HEK293T (cell line): ENCODE measurements around the gene DST.
"Not testable (repeated sequence)": the region's sequence is repeated elsewhere in the genome, so short reads cannot be mapped to it uniquely, and the experiment has no call there.

Source experiments
- CTCF ChIA-PET: fragments of 350-600 bp; formaldehyde crosslinking; extraction: SDS; loops from one replicate; lab custom pipeline; 2021; ENCODE audit warnings: antibody characterized with exemption, inconsistent platforms; lab: Yijun Ruan, JAX
- POLR2A ChIA-PET: fragments of 350-600 bp; formaldehyde crosslinking; extraction: SDS; loops from one replicate; lab custom pipeline; 2020; ENCODE audit warnings: antibody characterized with exemption, inconsistent platforms; lab: Yijun Ruan, JAX
- DNase-seq: peaks from one replicate; pipeline ENCODE4 v3.0.0; 2012; ENCODE audit warnings: mixed read lengths; ENCODE audit errors: extremely low spot score
- ARNT ChIP-seq: fragments of 450-650 bp; IDR thresholded peaks from 2 replicates; pipeline ENCODE4 v1.6.1; 2017; ENCODE audit warnings: mild to moderate bottlenecking
- BHLHE40 ChIP-seq: fragments of 450-650 bp; IDR thresholded peaks from 2 replicates; pipeline ENCODE4 v1.6.1; 2016; ENCODE audit warnings: mild to moderate bottlenecking, moderate library complexity, borderline replicate concordance
- CTBP1 ChIP-seq: fragments of 450-650 bp; IDR thresholded peaks from 2 replicates; pipeline ENCODE4 v1.6.1; 2016; ENCODE audit warnings: borderline replicate concordance
- ELF4 ChIP-seq: fragments of 450-650 bp; IDR thresholded peaks from 2 replicates; pipeline ENCODE4 v1.6.1; 2017; ENCODE audit warnings: antibody characterized with exemption
- FOXA1 ChIP-seq: fragments of 450-650 bp; IDR thresholded peaks from 2 replicates; pipeline ENCODE4 v1.6.1; 2016; ENCODE audit warnings: mild to moderate bottlenecking
- FOXK2 ChIP-seq: fragments of 450-650 bp; IDR thresholded peaks from 2 replicates; pipeline ENCODE4 v1.6.1; 2016; ENCODE audit warnings: mild to moderate bottlenecking
- FOXM1 ChIP-seq: fragments of 450-650 bp; IDR thresholded peaks from 2 replicates; pipeline ENCODE4 v1.6.1; 2017; ENCODE audit warnings: mild to moderate bottlenecking, borderline replicate concordance
- HDGF ChIP-seq: fragments of 450-650 bp; IDR thresholded peaks from 2 replicates; pipeline ENCODE4 v1.6.1; 2017; ENCODE audit warnings: antibody characterized with exemption, borderline replicate concordance
- L3MBTL2 ChIP-seq: fragments of 450-650 bp; conservative IDR thresholded peaks from 2 replicates; pipeline ENCODE4 v1.6.1; 2016; ENCODE audit warnings: mild to moderate bottlenecking
- LEF1 ChIP-seq: fragments of 450-650 bp; IDR thresholded peaks from 2 replicates; pipeline ENCODE4 v1.6.1; 2017; ENCODE audit warnings: mild to moderate bottlenecking, borderline replicate concordance
- NFRKB ChIP-seq: fragments of 450-650 bp; IDR thresholded peaks from 2 replicates; pipeline ENCODE4 v1.6.1; 2016; ENCODE audit warnings: mild to moderate bottlenecking, moderate library complexity
- SP1 ChIP-seq: fragments of 450-650 bp; IDR thresholded peaks from 2 replicates; pipeline ENCODE4 v1.6.1; 2017
- SUZ12 ChIP-seq: fragments of 450-650 bp; IDR thresholded peaks from 2 replicates; pipeline ENCODE4 v1.6.1; 2016; ENCODE audit warnings: mild to moderate bottlenecking
- TARDBP ChIP-seq: fragments of 450-650 bp; IDR thresholded peaks from 2 replicates; pipeline ENCODE4 v1.6.1; 2016
- ZNF384 ChIP-seq: fragments of 450-650 bp; IDR thresholded peaks from 2 replicates; pipeline ENCODE4 v1.6.1; 2016
- TF ChIP-seq, protein P1 (sequence below): fragments of 450-650 bp; IDR thresholded peaks from 2 replicates; pipeline ENCODE4 v1.6.1; 2016

DST gene

DNA sequence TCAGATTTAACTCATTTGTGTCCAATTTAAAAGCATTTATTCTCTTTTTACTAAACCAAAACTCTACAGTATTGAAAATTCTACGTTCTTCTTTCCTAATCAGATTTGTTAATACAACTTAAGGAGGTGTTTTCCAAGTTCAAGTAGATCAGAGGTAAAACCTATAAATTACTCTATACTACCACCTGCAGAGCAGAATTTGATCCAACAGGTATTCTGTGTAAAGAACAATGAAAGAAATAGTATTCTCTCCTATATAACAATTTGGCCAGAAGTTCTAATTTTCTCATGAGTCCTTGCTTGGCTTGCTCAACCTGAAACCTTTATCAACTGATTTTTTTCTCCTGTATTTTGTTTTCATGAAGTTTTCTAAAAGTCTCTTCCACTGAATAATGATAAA, 28.5 kb upstream of the DST start:
- no peak for TF ChIP-seq LEF1
- TF ChIP-seq BHLHE40 = no peak
- TF ChIP-seq FOXA1 = no peak
- ChIA-PET POLR2A (no interaction called here), CTCF (interaction anchor here (0.7 kb wide), 1 partner anchor 26 kb away, joined by 3 read pairs; no protein-coding TSS in a partner anchor)
- no peak for DNase-seq

DNA sequence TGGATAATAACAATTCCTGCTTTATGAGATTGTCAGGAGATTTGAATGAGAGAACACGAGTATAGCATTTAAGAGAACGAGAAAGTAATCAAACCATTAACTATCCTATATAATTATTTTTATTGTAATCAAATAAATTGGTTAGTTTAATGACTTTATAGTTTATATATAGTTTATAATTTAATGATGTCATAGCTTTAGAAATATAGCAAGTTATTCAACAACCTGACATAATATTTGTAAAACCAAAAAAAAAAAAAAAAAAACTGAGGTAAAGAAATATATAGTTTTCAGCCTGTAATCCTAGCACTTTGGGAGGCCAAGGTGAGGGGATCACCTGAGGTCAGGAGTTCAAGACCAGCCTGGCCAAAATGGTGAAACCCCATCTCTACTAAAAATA, 26.4 kb upstream of the DST start:
- ChIA-PET POLR2A (no interaction called here), CTCF (interaction anchor here (0.7 kb wide), 1 partner anchor 16 kb away, joined by 3 read pairs; no protein-coding TSS in a partner anchor)
- no peak for DNase-seq
- TF ChIP-seq, protein P1, sequence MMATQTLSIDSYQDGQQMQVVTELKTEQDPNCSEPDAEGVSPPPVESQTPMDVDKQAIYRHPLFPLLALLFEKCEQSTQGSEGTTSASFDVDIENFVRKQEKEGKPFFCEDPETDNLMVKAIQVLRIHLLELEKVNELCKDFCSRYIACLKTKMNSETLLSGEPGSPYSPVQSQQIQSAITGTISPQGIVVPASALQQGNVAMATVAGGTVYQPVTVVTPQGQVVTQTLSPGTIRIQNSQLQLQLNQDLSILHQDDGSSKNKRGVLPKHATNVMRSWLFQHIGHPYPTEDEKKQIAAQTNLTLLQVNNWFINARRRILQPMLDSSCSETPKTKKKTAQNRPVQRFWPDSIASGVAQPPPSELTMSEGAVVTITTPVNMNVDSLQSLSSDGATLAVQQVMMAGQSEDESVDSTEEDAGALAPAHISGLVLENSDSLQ = no peak
- no peak for TF ChIP-seq FOXA1
- no peak for TF ChIP-seq ELF4
- no peak for TF ChIP-seq TARDBP
- no peak for TF ChIP-seq SUZ12
- no peak for TF ChIP-seq FOXK2
- TF ChIP-seq ZNF384 = no peak
- TF ChIP-seq L3MBTL2 = no peak
- no peak for TF ChIP-seq CTBP1
- TF ChIP-seq NFRKB = no peak

DNA sequence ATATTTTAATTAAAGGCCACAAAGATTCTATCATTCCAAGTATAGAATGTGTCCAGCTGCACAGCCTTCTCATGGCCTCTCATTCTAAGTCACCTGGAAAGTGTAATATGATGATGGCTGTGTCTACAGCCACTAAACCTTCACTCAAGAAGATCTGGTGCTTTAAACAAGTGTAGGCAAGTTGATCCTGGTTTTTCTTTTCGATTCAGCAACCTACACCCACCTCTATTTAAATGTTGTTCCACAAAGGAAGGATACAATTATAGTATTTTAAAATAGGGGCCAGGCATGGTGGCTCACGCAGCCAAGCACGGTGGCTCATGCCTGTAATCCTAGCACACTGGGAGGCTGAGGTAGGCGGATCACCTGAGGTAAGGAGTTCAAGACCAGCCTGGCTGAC, 25.5 kb upstream of the DST start:
- CTCF ChIA-PET = interaction anchor here (0.6 to 0.7 kb wide), 2 partner anchors 31 to 52 kb away, joined by 3 to 4 read pairs; no protein-coding TSS in a partner anchor

DNA sequence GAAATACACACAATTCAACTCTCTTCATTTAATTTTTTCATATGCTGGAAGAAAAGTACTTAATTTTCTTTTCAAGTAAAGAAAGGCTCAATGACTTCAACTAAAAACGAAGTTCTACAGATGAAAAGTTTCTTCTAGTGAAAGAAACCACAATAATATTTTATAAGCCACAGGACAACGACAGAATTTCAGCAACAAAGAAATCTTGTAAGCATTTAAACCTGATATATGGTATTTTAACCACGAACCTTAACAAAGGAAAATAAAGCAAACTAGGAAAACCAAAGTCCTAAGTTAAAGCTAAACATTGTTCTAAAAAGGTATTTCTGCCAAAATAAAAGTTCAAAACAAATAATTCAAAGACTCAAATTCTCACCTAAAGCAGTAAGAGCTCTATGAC, 24.6 kb upstream of the DST start:
- CTCF ChIA-PET = no interaction called here
- POLR2A ChIA-PET = interaction anchor here (0.7 kb wide), 1 partner anchor 379 kb away, joined by 3 read pairs; the partner anchor contains the start of gene KIAA1586
- TF ChIP-seq FOXM1 (no peak), ZNF384 (no peak), FOXK2 (no peak), CTBP1 (no peak), TARDBP (no peak), SUZ12 (no peak), SP1 (no peak), BHLHE40 (no peak), ARNT (no peak), HDGF (no peak), L3MBTL2 (no peak), NFRKB (no peak), FOXA1 (no peak), ELF4 (no peak), LEF1 (no peak)
- TF ChIP-seq, protein P1 = no peak
- DNase-seq = no peak

More for the DNA sequence above, 25.5 kb upstream of the DST start:
- no peak for DNase-seq
- TF ChIP-seq FOXM1 = no peak
- TF ChIP-seq ZNF384 = no peak
- TF ChIP-seq LEF1 = no peak
- no peak for TF ChIP-seq ELF4
- no peak for TF ChIP-seq NFRKB
- no peak for TF ChIP-seq CTBP1
- no peak for TF ChIP-seq TARDBP
- no peak for TF ChIP-seq SUZ12
- TF ChIP-seq FOXK2 = no peak
- no peak for TF ChIP-seq FOXA1
- TF ChIP-seq L3MBTL2 = no peak
- no peak for TF ChIP-seq SP1
- no peak for TF ChIP-seq HDGF
- TF ChIP-seq, protein P1 = no peak
- TF ChIP-seq ARNT = no peak
- no peak for TF ChIP-seq BHLHE40
- POLR2A ChIA-PET = no interaction called here

DNA sequence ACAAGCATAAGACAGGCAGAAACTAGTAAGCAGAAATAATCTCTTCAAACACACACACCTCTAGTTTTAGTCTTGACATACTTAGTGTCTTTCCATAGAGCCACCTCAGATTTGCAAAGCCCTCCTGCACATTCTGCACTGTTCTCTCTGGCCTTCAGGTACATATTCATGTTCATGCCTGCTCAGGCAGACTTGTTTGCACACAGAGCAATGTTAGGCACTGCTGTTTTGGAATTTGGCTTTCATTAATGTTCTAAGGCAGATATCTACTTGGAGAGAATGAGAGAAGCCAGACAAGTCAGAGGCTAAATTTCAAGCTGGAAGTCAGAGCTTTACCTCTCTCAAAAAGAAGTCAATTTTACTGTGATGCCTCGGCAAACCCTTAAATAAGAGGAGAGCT, 21.3 kb upstream of the DST start:
- CTCF ChIA-PET = no interaction called here
- TF ChIP-seq L3MBTL2 = no peak
- no peak for TF ChIP-seq SUZ12
- TF ChIP-seq, protein P1 = no peak
- no peak for TF ChIP-seq ARNT
- TF ChIP-seq HDGF = no peak
- TF ChIP-seq FOXM1 = no peak
- TF ChIP-seq ELF4 = no peak
- no peak for TF ChIP-seq CTBP1
- no peak for TF ChIP-seq FOXK2
- no peak for TF ChIP-seq SP1
- no peak for TF ChIP-seq ZNF384
- no peak for TF ChIP-seq LEF1
- TF ChIP-seq TARDBP = no peak
- TF ChIP-seq BHLHE40 = no peak
- TF ChIP-seq NFRKB = no peak
- TF ChIP-seq FOXA1 = no peak
- no peak for DNase-seq
- POLR2A ChIA-PET = no interaction called here

DNA sequence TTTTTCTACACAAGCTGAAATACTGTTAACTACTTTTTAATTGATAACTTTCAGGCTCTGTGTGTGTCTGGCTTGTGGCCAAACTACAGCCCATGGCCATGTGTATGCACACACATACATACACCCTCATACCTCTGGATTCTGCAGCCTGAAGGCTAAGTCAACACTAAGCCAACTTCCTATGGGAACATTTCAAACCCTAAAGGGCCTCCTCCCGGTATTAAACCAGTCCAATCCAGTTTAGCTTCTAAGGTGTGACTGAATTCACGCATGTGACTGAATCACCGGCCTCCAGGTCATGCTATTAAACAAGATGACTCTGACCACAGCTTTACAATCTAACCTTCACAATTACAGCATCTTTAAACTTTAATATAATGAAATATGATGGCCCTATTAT, 20.7 kb upstream of the DST start:
- ChIA-PET CTCF (no interaction called here), POLR2A (no interaction called here)
- TF ChIP-seq SP1 (no peak), ARNT (no peak), LEF1 (no peak), CTBP1 (no peak), BHLHE40 (no peak), FOXM1 (no peak), HDGF (no peak)
- no peak for DNase-seq

DNA sequence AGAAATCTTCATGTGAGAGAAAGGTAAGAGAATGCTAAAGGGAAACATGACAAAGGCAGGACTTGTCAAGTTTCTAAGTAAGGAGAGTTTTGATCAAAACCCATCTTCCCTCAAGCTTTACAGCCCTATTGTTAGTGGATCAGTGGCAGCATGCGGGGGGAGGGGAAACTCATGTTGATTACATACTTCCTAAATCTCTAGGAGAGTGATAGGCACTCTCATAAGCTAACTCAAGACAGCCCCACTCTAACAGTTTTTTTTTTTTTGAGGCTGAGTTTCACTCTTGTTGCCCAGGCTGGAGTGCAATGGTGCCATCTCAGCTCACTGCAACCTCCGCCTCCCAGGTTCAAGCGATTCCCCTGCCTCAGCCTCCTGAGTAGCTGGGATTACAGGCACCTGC, 18.6 kb upstream of the DST start:
- CTCF ChIA-PET = interaction anchor here (0.8 kb wide), 1 partner anchor 24 kb away, joined by 5 read pairs; no protein-coding TSS in a partner anchor
- DNase-seq, POLR2A ChIA-PET: not testable (repeated sequence)
